NCI-H128 (cell line): Measurements from ENCODE around the gene ADGRF3.
"Not testable (repeated sequence)": the region's sequence is repeated elsewhere in the genome, so short reads cannot be mapped to it uniquely, and the experiment has no call there.

ENCODE experiments used
- DNase-seq: peaks from one replicate; lab custom pipeline; 2025; ENCODE audit not compliant: unreplicated experiment; lab: John Stamatoyannopoulos, UW

The ADGRF3 gene

GRCh38 chr2:26346454-26347053 is at the start of gene ADGRF3:
ADGRF3 (minus strand) TSS chr2:26346789; CDS start chr2:26346234, 555 bp downstream.
- DNase-seq, result no peak

- no peak for DNase-seq
Measured at GRCh38 chr2:26395394-26395793, 48.8 kb upstream of the ADGRF3 start.

DNA sequence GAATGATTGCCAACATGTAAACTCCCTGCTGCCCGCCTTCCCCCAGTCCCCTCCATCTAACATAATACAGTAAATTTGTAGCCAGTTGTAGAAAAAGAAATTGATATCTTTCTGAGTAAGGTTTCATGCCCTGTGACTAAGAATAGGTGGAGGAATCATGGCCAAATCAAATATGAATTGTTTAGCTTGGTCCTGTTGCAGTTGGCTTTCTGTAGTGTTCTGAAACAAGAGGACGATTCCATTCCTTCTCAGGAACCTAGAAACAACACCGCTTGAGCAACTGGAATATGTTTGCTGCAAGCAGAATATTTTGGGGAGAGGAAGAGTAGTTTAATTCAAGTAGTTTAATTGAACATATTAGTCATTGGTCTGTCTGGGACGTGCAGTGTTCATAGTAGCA is 48.1 kb upstream of the ADGRF3 start:
- DNase-seq, result no peak

GRCh38 chr2:26387189-26387588 is 40.6 kb upstream of the ADGRF3 start:
- DNase-seq, result no peak

- DNase-seq, result no peak
Measured at GRCh38 chr2:26384597-26384996, 38.0 kb upstream of the ADGRF3 start.

GRCh38 chr2:26384183-26384582 is 37.6 kb upstream of the ADGRF3 start:
- no peak for DNase-seq

- DNase-seq, result no peak
Measured at GRCh38 chr2:26382564-26382963, 36.0 kb upstream of the ADGRF3 start.

GRCh38 chr2:26380281-26380680 is 33.7 kb upstream of the ADGRF3 start:
- no peak for DNase-seq

GRCh38 chr2:26376799-26377198 is 30.2 kb upstream of the ADGRF3 start:
- no peak for DNase-seq

DNA sequence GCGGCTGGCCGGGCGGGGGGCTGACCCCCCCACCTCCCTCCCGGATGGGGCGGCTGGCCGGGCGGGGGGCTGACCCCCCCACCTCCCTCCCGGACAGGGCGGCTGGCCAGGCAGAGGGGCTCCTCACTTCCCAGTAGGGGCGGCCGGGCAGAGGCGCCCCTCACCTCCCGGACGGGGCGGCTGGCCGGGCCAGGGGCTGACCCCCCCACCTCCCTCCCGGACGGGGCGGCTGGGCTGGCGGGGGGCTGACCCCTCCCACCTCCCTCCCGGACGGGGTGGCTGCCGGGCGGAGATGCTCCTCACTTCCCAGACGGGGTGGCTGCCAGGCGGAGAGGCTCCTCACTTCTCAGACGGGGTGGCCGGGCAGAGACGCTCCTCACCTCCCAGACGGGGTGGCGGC is 24.3 kb upstream of the ADGRF3 start:
- not testable (repeated sequence) for DNase-seq

DNA sequence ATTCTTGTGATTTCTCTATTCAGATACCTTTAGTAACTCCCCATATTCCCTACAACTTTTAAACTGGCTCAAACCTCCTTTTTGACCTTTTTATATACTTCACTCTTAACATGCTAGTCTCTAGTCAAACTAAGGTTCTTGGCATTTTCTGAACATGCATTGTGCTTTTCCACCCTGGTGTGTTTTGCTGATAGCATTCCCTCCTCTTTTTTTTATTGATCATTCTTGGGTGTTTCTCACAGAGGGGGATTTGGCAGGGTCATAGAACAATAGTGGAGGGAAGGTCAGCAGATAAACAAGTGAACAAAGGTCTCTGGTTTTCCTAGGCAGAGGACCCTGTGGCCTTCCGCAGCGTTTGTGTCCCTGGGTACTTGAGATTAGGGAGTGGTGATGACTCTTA is 23.1 kb upstream of the ADGRF3 start:
- not testable (repeated sequence) for DNase-seq

DNA sequence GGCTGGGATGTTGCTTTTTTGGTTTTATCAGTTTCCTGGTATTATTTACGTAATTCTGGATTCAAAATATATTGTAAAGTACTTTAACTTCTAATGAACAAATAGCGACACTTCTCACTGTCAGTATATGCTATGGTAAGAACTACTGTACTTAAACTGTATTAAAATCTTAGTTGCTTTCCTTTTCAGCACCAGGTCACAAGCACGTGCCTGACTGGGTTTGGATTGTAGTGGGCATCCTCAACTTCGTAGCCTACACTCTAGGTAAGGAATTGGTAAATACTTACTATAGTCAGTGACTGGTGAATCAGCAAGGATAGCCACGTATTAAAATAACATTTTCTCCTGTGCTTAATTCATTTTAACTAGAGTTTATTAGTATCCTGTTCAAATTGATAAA is 20.4 kb upstream of the ADGRF3 start:
- no peak for DNase-seq

DNA sequence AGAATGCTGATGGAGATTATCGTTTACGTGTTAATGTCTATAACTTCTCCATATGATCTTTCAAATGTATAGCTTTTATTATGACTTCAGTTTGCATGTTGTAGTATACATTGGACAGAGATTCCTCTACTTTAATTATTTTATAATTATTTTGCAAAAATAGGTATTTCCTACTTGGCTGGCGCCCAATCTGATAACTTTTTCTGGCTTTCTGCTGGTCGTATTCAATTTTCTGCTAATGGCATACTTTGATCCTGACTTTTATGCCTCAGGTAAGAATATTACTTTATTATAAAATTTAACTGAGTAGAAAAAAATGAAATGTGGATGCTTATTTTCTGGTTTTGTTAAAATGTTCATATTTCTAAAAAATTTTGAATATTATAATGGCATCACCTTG is 18.1 kb upstream of the ADGRF3 start:
- no peak for DNase-seq

GRCh38 chr2:26363958-26364357 is 17.4 kb upstream of the ADGRF3 start:
- DNase-seq, result no peak

DNA sequence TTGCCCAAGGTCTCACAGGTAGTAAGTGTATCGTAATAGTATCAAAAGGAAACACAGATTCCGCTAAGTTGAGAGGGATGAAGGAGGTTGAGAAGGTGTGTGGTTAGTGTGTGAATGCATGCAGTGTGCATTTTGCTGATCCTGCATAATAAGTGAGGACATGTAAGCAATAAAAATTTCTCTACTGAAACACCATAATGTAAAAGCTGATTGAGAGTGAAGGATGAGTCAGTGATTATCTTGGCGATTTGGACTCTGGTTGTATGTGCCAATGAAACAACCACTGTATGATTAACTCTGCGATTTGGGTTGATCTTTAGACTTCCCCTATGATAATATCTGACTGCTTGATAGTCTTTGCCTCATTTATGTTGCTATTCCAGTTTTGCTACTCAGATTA is 16.7 kb upstream of the ADGRF3 start:
- DNase-seq, result no peak

DNA sequence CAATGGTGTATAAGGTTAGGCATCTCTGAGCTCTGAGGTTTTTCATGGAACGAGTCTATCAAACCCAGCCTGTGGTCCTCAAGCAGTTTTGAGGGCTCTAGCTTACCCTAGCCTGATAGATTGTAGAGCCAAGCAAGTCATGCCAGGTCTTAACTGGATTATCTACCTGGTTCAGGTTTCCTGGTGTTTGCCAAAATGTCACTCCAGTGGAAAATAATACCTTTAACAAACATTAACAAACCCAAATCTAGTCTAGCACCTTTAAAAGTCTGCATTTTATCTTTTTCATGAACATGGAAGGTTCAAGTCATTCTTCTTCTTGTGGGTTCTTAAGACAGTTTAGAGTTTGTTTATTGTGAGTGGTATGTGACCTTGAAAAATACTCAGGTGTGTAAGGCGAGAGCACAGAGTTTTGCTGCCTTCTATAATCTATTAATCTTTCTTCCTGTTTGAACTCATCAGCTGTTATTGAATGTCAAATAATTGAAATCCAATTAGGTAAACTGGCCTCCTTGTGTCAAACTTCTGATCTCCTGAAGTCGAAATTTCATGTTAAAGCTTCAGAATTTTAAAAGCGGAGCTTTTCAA is 13.4 kb upstream of the ADGRF3 start:
- no peak for DNase-seq

- no peak for DNase-seq
Measured at GRCh38 chr2:26356771-26357170, 10.2 kb upstream of the ADGRF3 start.

DNA sequence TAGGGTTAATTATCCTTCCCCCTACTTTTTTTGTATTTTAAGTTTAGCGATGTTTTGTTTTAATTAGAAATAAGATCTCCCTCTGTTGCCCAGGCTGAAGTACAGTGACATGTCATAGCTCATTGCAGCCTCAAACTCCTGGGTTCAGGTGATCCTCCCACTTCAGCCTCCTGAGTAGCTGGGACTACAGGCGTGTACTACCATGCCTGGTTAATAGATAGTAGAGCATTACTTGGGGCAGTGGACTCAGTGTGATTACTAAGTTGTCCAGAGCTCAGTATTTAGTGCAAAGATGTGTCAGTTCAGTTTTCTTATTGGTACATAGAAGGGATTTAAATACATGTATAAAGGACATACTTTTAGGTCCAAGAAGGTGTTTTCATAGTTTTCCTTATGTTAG is 9.5 kb upstream of the ADGRF3 start:
- no peak for DNase-seq

GRCh38 chr2:26355038-26355995 is 8.7 kb upstream of the ADGRF3 start:
- no peak for DNase-seq

- not testable (repeated sequence) for DNase-seq
Measured at GRCh38 chr2:26354469-26354868, 7.9 kb upstream of the ADGRF3 start.

DNA sequence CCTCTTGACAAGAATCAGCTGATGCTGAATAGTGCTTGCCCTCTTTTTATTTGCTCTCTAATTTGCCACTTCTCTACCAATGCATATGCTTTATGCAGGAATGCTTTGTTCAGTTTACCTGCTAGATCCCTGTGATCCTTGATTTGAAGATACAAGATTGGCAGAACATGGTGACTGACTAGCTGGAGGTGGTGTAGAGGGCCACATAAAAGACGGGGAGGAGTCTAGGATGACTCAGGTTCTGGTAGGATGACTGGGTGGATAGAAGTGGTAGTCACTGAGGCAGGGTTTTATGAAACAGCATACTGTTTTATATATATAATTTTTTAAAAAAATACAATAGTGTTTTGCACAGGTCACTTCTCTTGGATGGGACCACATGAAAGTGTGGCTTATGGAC is 6.3 kb upstream of the ADGRF3 start:
- no peak for DNase-seq
